Stimulated activated CD8-positive, alpha-beta memory T cell treated with anti-CD3 and anti-CD28 coated beads, Interleukin-4, amount 100 ng/mL, for 4 hours (primary cell): ENCODE results near the gene ITSN1.

ENCODE experiments used
- DNase-seq, 2 donors: peaks; one replicate each; pipeline ENCODE4 v3.0.0-alpha.2; 2020; ENCODE audit warnings: low read depth in 2 of 2, low spot score in 1 of 2

The ITSN1 gene

DNA sequence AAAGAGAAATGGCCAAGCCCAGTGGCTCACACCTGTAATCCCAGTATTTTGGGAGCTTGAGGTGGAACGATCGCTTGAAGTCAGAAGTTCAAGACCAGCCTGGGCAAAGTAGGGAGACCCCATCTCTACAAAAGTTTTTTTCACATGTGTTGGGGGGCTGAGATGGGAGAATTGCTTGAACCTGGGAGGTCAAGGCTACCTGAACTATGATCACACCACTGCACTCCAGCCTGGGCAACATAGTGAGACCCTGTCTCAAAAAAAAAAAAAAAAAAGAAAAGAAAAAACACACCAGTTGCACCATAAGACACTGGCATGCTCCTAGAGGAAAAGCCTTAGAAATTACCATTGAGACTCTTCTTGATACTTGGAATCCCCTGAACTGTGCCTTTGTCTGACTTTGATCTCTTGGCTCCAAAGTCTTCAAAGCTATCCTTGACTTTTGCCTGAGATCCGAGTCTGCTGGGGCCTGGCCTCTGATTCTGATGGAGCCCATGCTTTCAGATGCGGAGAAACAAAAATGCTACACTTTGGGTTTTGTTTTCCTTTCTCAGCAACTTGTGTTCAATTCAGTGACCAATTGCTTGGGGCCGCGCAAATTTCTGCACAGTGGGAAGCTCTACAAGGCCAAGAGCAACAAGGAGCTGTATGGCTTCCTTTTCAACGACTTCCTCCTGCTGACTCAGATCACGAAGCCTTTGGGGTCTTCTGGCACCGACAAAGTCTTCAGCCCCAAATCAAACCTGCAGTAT, 239.6 kb downstream of the ITSN1 start:
- no peak for DNase-seq

DNA sequence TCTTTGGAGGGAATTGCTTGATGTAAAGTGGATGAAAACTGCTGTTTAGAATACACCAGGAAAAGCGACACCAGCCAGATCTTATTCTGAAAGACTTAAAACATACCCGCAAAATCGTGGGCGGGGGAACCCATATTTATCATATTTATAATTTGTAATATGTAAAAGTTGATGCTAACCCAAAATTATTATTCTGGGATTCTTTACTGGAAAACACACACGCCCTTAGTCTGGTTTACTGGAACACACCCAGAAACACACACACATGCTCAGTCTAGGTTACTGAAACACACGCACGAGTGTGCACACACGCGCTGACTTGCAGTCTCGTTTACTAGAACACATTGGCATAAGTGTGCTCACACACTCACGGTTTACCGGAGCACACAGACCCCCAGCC, 240.8 kb downstream of the ITSN1 start:
- no peak for DNase-seq

GRCh38 chr21:33884376-33885171, 242.3 kb downstream of the ITSN1 start:
- no peak for DNase-seq

DNA sequence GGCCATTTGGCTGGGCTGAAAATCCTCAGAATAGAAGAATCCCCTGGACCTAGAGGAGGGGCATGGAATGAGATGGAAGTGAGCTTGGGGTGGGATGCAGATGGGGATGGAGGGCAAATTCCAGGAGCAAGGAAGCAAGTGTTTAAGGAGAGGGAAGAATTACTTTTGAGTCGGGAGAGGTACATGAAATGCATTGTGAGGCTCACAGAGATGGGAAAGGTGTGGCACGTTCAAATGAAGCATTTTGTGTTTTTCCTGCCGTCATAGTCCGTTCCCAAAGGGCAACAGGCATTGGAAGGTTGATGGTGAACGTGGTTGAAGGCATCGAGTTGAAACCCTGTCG, 242.8 kb downstream of the ITSN1 start:
- no peak for DNase-seq

GRCh38 chr21:33886321-33886720, 244.0 kb downstream of the ITSN1 start:
- DNase-seq = no peak

DNA sequence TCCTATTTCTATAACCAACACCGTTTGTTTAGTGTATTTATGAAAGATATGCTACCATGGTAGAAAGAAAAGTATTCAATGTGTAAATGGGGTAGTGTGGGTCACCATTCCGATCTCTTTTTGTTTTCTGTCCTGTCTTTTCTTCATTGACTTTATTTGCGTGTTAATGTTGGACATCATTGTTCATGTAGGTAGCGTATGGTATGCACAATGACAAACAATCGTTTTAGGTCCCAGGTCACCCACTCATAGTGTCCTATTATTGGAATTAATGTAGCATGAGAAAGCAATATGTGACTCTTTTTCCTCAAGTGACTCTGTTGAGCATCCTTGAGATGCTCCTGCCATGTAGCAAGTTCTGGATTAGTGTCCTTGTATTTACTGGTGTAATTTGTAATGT, 247.9 kb downstream of the ITSN1 start:
- DNase-seq = no peak

GRCh38 chr21:33892853-33893252, 250.6 kb downstream of the ITSN1 start:
- DNase-seq = no peak

- no peak for DNase-seq
These were observed 251.6 kb downstream of the ITSN1 start for GRCh38 chr21:33893917-33894316.

DNA sequence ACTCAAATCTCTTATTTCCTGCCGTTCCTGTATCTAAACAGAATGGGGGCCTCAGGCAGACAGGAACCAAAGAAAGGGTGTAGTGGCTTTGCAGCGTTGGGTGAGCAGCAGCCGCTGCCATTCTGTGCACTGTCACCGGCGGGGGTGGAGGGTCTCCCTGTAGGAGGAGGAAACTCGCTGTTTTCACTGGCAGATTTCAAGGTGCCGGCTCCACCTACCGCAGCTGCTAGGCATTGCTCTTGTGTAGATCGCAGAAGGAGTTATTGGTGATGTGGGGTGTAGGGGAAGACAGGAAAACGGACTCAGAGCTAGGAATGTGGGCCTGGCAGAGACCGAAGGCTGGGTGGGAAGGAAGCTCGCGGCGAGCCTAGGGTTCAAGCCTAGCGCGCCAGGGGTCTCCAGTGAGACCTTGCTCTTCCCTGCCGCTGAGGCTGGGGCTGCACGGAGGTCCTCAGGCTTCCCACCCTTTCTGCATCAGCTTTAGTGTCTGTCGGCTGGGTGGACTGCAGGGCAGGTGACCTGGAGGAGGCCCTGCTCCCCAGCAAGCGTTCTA, 252.5 kb downstream of the ITSN1 start:
- DNase-seq = peak; percentile 36 to 56

- no peak for DNase-seq
These were observed 253.1 kb downstream of the ITSN1 start for GRCh38 chr21:33895356-33895755.

- no peak for DNase-seq
These were observed 254.4 kb downstream of the ITSN1 start for GRCh38 chr21:33896691-33897090.

DNA sequence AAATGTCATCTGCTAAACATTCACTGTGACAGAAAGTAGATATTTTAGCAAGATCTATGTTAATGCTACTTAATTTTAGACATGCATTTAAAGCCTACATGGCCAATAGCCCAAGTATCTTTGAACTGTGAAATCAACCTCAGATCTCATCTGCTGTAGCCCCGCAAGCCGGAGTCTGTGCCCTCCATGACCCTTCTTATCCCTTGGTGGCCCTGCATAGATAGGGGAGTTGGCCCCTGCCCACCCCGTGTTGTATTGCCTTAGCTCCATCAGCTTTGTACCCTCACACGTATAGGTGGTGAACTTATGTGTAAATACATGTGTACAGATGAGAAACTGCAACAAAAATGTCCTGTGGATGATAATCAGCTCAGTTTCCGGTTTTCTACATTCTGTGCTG, 254.8 kb downstream of the ITSN1 start:
- DNase-seq = no peak

DNA sequence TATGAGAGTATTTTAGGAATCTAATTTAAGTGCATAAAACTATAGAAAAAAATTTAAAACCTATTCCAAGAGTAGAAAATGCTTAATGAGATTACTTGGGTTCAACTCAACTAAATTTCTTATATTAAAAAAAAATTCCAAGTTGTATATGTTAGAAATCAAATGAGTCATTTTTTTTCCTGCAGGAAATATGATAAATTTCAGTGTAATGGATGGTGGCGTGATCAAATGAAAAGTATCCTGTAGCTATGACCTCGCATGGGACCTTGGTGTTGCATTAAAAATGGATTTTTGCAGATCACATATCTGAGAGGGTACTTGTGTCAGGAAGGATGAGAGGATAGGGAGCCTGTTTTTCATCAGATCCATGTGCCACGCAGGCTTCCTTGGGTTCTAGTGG, 255.4 kb downstream of the ITSN1 start:
- DNase-seq = no peak

GRCh38 chr21:33898586-33898985, 256.3 kb downstream of the ITSN1 start:
- no peak for DNase-seq

DNA sequence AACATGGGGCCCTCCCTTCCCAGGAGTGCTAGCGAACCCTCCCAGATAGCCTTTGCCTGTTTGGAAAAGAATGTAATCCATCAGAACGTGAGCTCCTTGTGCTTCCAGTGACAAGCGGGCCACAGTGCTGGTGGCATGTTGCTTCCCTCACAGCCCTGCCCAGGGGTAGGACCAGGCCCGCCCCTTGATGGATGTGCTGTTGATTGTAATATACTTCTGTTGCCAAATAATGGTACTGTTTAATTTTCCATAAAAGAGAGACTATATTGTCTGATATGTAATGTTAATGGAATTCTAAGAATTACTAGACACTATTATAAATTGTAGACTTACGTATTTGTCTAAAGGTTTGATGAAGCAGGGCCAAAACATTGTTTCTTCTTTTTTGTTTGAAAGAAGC, 256.9 kb downstream of the ITSN1 start:
- DNase-seq = no peak

- DNase-seq = no peak
These were observed 259.3 kb downstream of the ITSN1 start for GRCh38 chr21:33901412-33902288.

DNA sequence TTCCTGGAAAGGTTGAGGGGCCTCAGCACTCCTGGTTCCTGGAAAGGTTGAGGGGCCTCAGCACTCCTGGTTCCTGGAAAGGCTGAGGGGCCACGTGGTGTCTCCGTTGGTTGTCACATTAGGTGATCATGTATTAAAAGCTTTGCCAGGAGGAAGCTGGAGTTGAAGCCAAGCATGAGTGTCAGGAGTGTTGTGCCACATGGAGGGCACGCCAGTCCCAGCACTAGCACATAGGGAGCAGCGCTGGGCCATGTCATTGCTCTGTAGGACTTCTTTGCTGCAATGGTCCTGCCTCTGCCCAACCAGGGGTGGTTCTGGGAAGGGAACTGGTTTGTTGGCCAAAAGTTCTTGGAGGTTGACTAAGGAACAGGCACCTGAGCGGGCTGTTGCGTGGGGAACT, 260.0 kb downstream of the ITSN1 start:
- DNase-seq = no peak

- no peak for DNase-seq
These were observed 261.7 kb downstream of the ITSN1 start for GRCh38 chr21:33904041-33904440.

- DNase-seq = no peak
These were observed 266.5 kb downstream of the ITSN1 start for GRCh38 chr21:33908760-33909159.

DNA sequence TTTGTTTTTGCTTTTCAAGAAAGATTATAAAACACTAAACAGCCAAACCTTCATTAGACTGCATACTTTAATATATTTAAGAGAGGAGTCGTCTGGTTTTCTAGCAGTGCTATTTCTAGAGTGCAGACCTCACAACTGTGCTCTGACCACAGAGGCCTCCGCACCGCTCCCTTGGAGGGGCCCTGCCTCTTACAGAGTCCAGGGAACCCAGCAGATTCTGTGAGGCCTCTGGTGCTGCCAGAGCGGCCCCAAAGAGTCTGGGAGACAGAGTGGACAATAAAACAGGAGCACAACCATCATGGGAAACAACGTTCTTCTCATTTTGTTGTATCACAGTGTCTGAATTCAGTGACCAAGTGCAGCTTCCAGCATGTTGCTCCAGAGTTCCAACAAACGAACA, 267.5 kb downstream of the ITSN1 start:
- DNase-seq = no peak

DNA sequence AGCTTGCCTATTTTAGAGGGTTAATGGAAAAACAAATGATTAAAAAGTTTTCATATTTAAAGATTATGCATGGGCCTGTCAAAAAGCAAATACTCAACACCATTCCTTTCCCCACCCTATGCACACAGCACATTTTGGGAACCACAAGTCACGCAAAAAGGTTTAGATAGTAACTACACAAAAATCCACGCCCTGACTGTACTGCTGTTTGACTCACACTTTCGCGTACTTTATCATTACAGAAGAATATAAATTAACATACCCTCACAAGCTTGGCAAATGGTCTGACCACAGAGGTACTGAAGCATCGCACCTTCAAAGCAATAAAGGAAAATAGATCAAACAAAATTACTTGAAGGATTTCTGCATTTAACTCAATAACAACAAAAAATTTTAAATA, 271.9 kb downstream of the ITSN1 start:
- no peak for DNase-seq
